Gastroesophageal sphincter (tissue), 4 donors: ENCODE data around the gene NAA80. TPM values are rescaled to one million over a fixed set of nuclear protein-coding genes. Genes with fewer than 3 reads are reported as not detected.

Source experiments
- ATAC-seq: fragments of 150-250 bp; one replicate; pipeline ENCODE4 v1.9.1; 2016; ENCODE audit warnings: mild to moderate bottlenecking, moderate library complexity
- H3K27ac ChIP-seq, 4 donors: fragments of 200-600 bp; sonication (generic) in 3 of 4; 1 replicate in 3 of 4; 2 replicates in 1 of 4; pipeline ENCODE4 v1.5.1; 2016 to 2019
- H3K27me3 ChIP-seq: fragments of 200-600 bp; sonication (generic); one replicate; pipeline ENCODE4 v1.5.1; 2019
- H3K36me3 ChIP-seq, 2 donors: fragments of 200-600 bp; sonication (generic); one replicate each; pipeline ENCODE4 v1.5.1; 2019; ENCODE audit warnings: control low read depth in 1 of 2
- H3K4me1 ChIP-seq, 3 donors: fragments of 200-600 bp; sonication (generic); 1 replicate in 2 of 3; 2 replicates in 1 of 3; pipeline ENCODE4 v1.5.1; 2016 to 2019; ENCODE audit warnings: control low read depth in 2 of 3
- H3K4me3 ChIP-seq, 2 donors: fragments of 200-600 bp; sonication (generic); one replicate each; pipeline ENCODE4 v1.5.1; 2019; ENCODE audit warnings: mild to moderate bottlenecking in 1 of 2, moderate library complexity in 1 of 2
- H3K9me3 ChIP-seq, 3 donors: fragments of 200-600 bp; sonication (generic); one replicate each; pipeline ENCODE4 v1.5.1; 2017 to 2019; ENCODE audit warnings: control low read depth in 2 of 3
- CTCF ChIP-seq, 4 experiments: fragments of 200-600 bp in 2 of 4; fragments of 450-650 bp in 2 of 4; sonication (generic) in 1 of 4; IDR thresholded peaks; one replicate each; pipeline ENCODE4 v1.5.1; 2017 to 2019; ENCODE audit warnings: antibody characterized with exemption in 4 of 4, mild to moderate bottlenecking in 2 of 4, moderate library complexity in 2 of 4
- EP300 ChIP-seq: sonication (generic); formaldehyde crosslinking; IDR thresholded peaks from one replicate; pipeline ENCODE4 v1.6.1; 2017; ENCODE audit warnings: antibody characterized with exemption, mild to moderate bottlenecking
- POLR2A ChIP-seq, 2 donors: fragments of 450-650 bp; IDR thresholded peaks; one replicate each; pipeline ENCODE4 v1.6.1; 2017; ENCODE audit warnings: antibody characterized with exemption in 2 of 2, mild to moderate bottlenecking in 2 of 2, moderate library complexity in 1 of 2
- POLR2AphosphoS5 ChIP-seq: sonication (generic); formaldehyde crosslinking; IDR thresholded peaks from one replicate; pipeline ENCODE4 v1.6.1; 2017; ENCODE audit warnings: antibody characterized with exemption
- WGBS, 2 donors: methylation state at CpG; one replicate each; pipeline ENCODE4 v1.1.5; 2018; ENCODE audit warnings: low coverage in 1 of 2; 5-methylcytosine and 5-hydroxymethylcytosine counted together
- total RNA-seq, 4 donors: library from RNA; depleted of rRNA; stranded (reverse); fragments of >200 nt; gene quantifications; one replicate each; pipeline ENCODE4 v1.1.0, GENCODE V29; 2016

Gene NAA80
- total RNA-seq, 4 donors from 2014 or later: 4.2 to 12.3 (median 7.9) TPM

- Histone ChIP-seq H3K9me3 (no peaks in the 10 kb centered on the region), H3K4me3 (peak overlapping the region in 1 of 2 donors; percentile 68), H3K27me3 (no peaks in the 10 kb centered on the region), H3K27ac (peak overlapping the region; percentile 64 to 92 (median 90)), H3K36me3 (peaks cover 0 to 12% of the 10 kb centered on the region in 2 donors), H3K4me1 (peaks cover 0 to 56% (median 26%) of the 10 kb centered on the region in 3 donors)
- WGBS, 2 donors: no CpG with 5 or more reads among the region's 6 CpGs
- ATAC-seq: no peak
- TF ChIP-seq POLR2A (IDR thresholded peaks at IDR 0.05) (no peak), POLR2AphosphoS5 (no peak), CTCF (IDR thresholded peaks at IDR 0.05) (no peak), EP300 (no peak)
These were observed 1.6 kb upstream of the NAA80 start for GRCh38 chr3:50300681-50301254.

- H3K36me3 ChIP-seq: peaks cover 0 to 12% of the 10 kb centered on the region in 2 donors
- H3K4me1 ChIP-seq: peaks cover 0 to 56% (median 26%) of the 10 kb centered on the region in 3 donors
- ATAC-seq: no peak
- peak overlapping the region; percentile 64 to 92 (median 90) for H3K27ac ChIP-seq
- no peak for TF ChIP-seq EP300
- no peak for TF ChIP-seq CTCF (IDR thresholded peaks at IDR 0.05)
- TF ChIP-seq POLR2AphosphoS5: no peak
- TF ChIP-seq POLR2A (IDR thresholded peaks at IDR 0.05): no peak
- peak overlapping the region; percentile 29 to 68 for H3K4me3 ChIP-seq
- no peaks in the 10 kb centered on the region for H3K9me3 ChIP-seq
- WGBS, 2 donors: 26 to 27% methylated on average over 5 of the region's 12 CpGs
- H3K27me3 ChIP-seq: no peaks in the 10 kb centered on the region
These were observed 900 bp upstream of the NAA80 start for GRCh38 chr3:50299929-50300680.

- ATAC-seq: no peak
- Histone ChIP-seq H3K27ac (peak overlapping the region; percentile 64 to 92 (median 90)), H3K9me3 (no peaks in the 10 kb centered on the region), H3K4me3 (peak overlapping the region; percentile 29 to 68), H3K4me1 (peaks cover 0 to 56% (median 26%) of the 10 kb centered on the region in 3 donors), H3K36me3 (peaks cover 0 to 12% of the 10 kb centered on the region in 2 donors), H3K27me3 (no peaks in the 10 kb centered on the region)
- WGBS, 2 donors: 0% methylated on average over 1 of the region's 12 CpGs; no CpG with 5 or more reads in 1 of the 2 donors
- TF ChIP-seq POLR2A (IDR thresholded peaks at IDR 0.05) (no peak), CTCF (IDR thresholded peaks at IDR 0.05) (no peak), EP300 (no peak), POLR2AphosphoS5 (no peak)
These were observed 378 bp upstream of the NAA80 start for GRCh38 chr3:50299638-50299928.

- WGBS, 2 donors: 60% methylated on average over 1 of the region's 9 CpGs; no CpG with 5 or more reads in 1 of the 2 donors
These were observed 1.1 kb downstream of the NAA80 start for GRCh38 chr3:50297896-50298725.

More at GRCh38 chr3:50297896-50298725, 1.1 kb downstream of the NAA80 start:
- Histone ChIP-seq H3K9me3 (no peaks in the 10 kb centered on the region), H3K4me3 (peak overlapping the region; percentile 41 to 68), H3K4me1 (peaks cover 0 to 51% (median 24%) of the 10 kb centered on the region in 3 donors), H3K27ac (peak overlapping the region; percentile 39 to 92 (median 90)), H3K27me3 (no peaks in the 10 kb centered on the region), H3K36me3 (peaks cover 0 to 12% of the 10 kb centered on the region in 2 donors)
- TF ChIP-seq CTCF (IDR thresholded peaks at IDR 0.05): no peak
- TF ChIP-seq POLR2AphosphoS5: no peak
- TF ChIP-seq EP300: no peak
- no peak for TF ChIP-seq POLR2A (IDR thresholded peaks at IDR 0.05)
- no peak for ATAC-seq
